Fibroblast of skin of left quadriceps (primary cell): Measurements from ENCODE around the gene LOXL3.

Experiments used
- DNase-seq, 2 experiments: peaks; one replicate each; pipeline ENCODE4 v3.0.0-alpha.2; 2013; ENCODE audit warnings: low read depth in 2 of 2

LOXL3 gene

DNA sequence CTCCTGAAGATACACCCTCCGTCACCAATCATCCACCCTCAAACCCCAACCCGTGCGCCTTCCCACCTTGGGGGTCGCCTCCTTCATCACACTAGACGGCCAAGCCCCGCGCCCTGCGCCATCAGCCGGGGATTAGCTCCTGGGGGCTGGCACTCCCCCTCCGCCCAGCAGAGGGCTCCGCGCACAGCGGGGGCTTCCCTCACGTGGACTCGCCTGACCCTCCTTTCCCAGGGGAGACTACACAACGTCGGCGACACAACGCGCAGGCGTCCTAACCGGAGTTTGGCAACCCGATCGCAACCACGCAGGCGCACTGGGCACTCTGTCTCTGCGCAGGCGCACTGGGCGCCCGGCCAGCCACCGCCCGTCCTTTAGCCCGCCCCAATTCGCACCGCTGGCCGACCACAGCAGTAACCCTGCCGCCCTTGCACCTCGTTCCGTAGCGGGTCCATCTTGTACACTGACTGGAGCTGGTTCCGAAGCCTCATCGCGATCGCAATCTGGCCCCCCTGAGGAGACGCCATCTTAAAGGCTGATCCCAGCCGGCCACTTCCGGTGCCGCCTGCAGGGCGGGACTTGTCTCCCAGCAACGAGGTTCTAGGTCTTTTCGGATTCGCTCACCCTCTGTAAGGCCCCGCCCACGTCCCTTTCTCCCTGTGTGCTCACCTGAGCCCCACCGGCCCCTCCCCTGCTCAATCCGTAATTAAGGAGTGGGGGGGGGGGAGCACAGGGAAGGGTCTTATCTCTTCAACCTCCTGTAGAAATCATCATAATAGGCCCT lies 46.4 kb downstream of the LOXL3 start, which contains the start of gene PCGF1:
Gene PCGF1, minus strand, starts transcription at position 551 of the 781 bp plus-strand sequence. Its CDS starts 27 bp downstream, at position 524.
- DNase-seq = peak; percentile 96 to 97

DNA sequence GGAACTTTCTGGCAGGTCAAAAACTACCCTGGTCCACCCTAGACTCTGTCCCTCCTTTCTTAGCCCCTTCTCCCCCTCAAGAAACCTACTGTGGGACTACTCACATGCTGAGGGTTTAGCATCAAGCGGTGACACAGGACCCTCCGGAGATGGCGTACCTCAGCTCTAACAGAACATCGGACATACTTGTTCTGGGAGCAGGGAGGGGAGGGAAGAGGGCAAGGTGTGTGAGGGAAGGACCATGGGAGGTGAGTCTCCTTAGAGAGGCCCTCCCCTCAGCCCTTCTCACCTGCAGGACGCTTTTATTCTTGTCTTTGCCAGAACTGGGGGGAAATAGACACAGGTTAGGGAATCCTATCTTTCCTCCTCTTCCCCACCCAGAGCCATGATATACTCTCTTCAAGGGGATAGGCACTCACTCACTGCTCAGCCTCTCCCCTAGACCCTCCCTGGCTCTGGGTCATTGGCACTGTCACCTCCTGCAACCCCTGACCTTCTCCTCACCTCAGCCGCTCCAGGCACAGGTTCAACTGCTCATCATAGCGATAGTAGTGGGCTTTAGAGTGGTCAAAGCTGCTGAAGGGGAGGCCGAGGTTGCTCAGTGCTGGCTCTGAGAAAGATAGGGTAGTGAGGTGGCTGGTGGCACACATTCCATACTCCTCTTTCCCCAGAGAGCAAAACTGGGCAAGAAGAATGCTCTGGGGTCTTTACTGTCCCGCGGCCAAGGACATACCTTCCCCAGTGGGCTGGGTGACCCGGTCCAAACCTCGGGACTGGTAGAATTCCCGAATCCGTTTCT lies 48.1 kb downstream of the LOXL3 start:
- DNase-seq = no peak

DNA sequence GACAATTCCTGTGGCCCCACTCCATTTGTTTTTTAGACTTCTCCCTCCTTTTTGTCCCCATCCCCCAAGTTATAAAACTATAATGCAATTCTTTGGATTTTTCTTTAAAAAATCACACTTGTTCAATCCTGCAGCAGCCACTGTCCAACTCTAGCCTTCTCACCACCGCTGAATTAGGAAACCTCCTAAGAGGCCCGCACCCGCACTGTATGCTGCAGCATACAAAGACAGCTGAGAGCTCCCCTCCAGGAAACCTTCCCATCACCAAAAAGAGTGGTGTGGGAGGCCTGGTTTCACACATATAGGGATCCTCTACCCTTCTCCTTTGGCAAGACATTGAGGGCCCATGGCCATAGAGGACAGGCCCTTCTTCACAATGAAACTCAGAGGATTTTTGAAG lies 49.2 kb downstream of the LOXL3 start:
- DNase-seq = no peak

DNA sequence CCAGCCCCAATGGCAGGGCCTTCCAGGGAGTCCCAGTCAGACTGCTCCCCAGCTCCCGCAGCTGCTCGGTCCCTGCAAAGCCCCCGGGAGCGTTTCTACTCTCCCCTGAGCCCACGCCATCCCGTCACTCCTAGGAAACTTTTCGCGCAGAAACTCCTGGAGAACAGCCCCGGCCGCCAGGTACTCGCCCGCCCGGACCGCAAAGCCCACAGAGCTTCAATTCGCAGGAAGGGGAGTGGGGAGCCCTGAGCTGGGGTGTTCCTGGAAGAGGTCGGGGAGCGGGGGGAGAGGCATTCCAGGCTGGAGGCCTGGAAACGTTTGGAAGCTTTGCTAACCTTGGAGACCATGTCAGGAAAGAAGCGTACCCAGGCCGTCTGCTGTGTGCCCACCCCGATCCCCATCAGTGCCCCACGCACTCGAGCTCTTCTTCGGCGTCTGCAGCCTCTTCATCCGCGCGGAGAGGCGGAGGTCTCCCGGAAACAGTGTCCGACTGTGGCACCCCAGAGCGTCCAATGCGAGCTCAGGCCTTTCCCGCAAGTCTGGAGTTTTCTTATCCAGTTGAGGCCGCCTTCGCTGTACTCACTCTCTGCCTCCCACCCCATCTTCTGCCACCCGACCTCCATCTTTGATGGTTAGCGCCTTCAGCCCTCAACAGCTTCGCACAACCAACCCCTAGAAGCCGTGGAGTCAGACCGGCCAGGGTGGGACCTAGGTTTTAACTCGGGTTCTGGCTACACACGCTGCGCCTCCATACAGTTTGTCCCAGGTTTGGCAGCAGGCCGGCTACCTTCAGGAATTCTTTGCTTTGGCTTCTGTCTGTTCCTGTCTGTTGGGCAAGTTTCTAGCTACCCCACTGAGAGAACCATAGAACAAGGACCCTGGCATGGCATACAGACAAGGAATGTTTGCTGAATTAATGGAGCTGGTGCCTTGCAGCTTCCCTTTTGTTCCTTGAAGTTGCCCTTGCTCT lies 50.0 kb downstream of the LOXL3 start:
- DNase-seq = no peak

DNA sequence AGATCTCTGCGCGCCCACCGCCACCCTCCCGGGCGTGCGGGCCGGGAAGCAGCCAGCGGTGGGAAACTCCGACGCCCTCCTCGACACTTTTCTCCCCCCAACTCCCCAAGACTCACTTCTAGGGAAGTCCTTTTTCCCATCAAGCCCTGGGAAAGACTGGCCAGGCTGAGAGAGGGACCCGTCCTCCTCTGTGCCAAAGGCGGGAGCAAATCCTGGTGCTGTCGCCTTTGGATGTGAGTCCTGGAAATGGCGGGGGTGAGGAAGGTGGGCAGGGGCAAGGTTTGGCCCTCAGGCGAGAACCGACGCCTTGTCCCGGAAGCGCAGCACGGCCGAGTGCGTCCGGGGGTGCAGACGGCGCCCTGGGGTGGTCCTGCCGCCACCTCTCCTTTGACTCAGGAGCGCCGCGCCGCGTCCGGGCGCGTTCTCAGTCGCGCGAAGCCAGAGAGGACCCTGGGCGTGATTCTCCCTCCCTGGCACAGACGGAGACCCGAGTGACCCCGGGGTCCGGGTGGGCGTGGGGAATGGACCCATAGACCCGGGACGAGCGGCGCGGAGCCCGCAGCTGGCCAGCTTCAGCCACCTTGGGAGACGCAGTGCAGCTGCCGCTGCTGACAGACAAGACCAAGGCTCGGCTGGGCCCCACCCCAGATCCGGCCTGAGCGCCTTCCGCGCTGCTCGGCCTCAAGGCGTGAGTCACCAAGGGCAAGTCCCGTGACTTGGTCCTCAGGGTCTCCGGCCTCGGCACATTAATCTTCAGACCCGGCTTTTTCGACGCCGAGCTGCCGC lies 50.8 kb downstream of the LOXL3 start:
- peak in 1 of 2 experiments; percentile 41 for DNase-seq

DNA sequence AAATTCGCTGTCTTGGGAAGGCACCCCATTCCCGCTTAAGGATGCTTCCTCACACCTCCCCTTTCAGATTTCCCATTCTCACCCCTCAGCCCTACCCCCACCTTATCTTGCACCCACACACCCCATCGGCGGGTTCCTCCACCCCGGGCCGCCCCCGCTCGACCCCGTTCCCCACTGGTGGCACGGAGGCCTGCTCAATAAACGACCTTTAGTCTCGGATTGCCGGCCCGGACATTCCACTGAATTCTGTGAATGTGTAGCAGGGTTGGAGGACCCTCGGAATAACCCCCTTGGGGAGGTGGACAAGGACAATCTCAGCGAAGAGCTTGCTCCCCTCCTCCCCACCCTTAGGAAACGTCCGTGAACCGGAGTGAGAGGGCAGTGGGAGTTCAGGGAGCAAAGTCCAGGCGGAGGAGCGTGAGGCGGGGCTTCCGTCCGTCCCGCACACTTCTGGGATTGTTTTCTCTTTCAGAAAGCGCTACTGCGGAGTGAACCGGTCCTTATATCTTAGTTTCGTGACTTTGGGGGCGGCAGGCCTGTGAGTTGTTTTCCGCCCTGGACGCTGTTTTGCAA lies 51.5 kb downstream of the LOXL3 start:
- no peak for DNase-seq

DNA sequence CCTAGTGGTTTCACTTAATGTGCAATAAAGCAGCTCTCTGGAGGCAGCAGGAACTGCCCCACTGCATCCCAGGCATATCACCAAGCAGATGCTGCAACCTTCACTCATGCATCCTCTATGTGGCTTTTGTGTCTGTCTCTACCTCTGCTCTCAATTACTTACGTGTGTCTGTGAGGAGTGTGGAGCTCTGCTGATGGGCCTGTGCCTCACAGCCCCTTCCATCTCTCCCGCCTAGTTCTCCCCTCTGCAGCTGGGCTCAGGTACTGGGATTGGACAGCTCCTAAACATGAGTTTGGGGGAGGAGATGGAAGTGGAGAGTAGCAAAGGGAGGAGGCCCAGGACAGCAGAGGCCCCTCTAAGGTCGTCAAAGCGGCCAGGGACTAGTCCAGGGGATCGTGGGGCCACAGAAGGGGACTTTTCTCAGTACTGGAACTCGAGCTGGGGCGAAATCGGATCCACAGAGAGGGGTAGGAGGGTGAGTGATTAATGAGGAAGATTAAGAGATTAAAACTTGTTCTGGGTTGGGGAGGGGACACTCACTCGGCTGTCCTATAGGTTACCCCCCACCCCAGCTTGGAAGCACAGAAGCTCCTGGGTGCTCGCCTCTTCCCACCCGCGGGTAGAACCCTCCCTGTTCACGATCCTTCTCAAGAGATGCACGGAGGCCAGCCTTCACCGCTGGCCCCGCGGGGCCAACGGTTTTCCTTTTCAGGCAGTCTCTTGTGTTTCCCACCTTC lies 52.2 kb downstream of the LOXL3 start:
- no peak for DNase-seq

DNA sequence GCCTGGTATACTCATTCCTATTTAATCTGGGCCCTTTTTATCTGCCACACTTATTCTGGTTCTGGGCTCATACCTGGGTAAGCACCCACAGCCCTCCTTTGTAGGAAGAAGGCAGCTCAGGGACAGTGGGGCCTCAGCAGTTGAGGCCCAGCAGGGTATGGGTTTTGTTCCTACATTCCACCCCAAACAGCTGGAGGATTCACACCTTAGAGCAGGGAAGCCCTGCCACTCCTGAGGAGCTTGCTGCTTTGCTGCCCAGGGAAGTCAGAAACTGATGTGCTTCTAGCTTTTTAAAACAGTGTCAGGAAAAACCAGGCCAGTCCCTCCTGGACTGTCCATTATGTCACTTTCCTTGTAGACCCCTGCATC lies 53.2 kb downstream of the LOXL3 start:
- no peak for DNase-seq

DNA sequence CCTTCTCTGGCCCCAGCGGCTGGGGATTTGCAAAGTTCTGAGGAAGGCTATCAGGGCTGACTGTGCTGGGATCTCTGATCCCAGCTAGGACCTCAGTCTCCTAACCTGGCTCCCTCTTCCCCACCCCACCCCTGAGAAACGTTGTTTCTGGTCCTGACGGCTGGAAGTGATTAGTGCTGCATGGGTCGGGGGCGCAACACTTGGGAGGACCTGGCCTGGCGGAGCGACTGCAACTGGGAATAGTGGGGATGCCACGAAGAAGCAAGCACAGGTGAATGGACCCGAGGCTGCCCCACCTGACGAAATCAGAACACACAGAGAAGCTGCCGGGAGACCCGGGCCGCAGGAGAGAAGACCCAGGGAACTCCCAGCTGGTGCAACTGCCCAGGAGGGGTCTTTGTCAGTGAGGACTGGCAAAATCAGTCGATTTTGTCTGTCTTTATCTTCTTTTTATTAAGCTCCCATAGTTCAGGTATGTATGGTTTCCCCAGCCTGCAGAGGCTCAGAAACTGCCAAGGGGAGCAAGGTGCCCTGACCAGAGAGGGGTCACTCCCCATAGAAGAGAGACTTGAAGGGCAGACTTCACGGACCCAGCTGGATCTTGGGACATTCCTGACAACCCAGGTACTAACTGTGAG lies 53.7 kb downstream of the LOXL3 start:
- no peak for DNase-seq

DNA sequence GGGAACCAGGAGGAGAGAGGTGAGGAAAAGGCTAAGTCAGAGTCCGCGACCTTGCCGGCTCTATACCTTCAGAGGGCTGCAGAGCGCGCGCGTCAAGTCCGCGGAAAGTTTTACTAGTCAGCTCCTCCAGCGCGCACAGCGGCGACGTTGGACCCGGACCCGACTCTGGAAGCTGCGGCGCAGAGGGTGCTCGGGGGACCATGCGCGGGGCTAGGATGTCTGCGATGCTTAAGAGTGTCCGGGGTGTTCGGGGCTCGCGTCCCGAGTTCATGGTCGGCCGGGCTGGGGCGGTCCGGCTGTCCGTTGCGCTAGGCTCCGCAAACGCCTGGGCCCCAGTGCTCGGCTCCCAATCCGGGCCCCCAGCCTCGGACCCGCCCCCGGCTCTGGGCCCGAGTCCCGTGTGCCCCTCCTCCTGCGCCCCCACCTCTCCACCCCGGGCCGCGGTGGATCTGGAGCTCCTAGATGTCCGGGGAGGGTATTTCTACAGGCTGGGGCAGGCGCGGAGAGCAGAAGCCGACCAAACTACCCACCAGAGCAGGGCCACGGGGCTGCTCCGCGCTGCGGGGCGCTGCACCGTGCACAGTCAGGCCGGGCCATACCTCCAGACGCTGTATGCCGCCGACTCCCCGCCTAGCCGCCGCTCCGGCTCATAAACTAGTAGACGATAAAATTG lies 54.3 kb downstream of the LOXL3 start, which contains the start of gene LBX2:
Gene LBX2, minus strand, starts transcription at position 337 of the 673 bp plus-strand sequence. Its CDS starts 66 bp downstream, at position 271.
- DNase-seq = no peak

DNA sequence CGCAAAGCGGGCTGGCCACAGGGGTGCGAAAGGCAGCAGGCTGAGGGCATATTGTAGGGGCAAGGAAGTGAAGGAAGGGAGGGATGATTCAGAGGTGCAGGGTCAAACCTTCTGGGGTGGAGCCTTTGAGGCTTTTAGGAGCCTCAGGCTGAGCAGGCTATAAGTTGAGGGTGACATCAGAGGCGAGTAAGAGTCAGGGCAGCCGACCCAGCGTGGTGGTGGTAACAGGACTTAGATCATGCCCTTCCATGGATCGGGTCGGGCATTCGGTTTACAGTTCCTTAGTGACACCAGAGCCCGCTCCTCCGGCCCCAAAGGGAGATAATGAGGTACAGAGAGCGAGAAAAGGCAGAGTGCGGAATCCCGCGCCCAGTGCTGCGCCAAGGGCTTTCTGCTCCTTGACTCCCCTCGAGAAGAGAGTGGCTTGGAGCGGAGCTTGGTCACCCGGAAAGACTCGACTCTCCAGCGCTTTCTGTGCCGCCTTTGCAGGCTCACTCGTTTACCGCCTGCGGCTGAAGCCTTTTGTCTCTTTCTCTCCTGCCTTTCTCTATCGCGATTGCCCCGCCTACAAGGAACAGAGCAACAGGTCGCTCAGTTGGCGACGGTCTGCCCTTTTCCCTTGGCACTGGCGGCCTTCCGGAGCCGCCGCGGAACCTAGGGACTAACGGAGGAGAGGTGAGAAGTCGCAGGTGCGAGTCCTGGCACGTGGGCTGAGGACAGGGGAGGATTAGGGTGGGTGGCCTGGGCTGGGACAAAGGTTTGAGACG lies 55.1 kb downstream of the LOXL3 start:
- no peak for DNase-seq

DNA sequence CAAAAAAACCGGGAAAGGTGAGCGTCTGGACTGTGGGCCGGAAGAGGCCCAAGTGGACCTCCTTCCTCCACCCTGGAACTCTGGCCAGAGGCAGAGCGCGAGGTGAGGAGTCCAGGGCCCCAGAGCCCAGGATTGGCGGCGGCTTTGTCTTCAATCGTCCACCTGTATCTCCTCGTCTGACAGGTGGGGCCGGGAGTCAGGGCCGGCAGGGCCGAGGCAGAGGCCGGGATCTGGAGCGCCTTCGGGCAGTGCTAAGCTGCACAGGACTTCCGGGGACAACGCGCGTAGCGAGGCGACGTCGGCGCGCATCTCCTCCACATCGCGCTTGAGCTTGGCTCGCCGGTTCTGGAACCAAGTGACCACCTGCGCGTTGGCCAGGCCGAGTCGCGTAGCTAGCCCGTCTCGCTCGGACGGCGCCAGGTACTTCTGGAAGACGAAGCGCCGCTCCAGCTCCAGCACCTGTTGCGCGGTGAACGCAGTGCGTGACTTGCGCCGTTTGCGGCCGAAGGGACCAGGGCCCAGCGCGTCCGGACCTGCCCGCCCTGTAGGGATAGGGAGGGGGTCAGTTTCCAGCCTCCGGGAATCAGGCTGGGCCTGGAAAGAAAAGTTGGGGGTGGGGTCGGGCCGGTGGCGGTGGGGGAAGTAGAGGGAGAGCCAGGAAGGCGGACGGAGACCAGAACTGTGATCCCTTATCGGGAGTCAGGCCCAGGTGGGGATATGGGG lies 55.8 kb downstream of the LOXL3 start:
- no peak for DNase-seq

DNA sequence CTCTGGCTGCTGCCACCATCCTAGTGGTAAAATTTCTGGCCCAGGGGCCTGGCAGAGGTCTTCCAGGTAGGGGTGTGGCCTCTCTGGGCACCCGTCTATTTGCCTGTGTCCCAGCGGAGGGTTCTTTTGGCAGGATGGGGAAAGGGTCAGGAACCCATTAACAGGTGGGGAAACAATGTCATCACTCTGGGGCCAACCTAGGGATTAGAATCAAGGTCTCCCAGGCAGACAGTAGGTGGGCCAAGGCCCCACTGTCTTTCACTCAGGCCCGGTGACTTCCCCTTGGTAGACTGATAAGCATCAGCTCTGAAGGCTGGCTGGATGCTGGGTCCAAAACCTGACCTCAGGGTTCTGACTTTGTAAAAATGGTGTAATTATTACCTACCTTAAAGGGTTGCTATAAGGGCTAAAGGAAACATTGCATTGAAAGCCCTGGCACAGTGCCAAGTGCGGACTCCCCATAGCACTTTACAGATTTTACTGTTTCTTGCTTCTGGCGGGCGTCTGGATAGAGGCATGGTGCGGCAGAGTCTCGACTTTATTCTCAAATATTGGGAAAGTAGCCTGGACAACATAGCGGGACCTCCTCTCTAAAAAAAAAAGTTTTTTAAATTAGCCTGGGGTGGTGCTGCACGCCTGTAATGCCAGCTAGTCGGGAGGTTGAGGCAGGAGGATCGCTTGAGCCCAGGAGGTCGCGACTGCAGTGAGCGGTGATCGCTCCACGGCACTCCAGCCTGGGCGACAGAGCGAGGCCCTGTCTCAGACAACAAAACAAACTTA lies 56.6 kb downstream of the LOXL3 start:
- no peak for DNase-seq

DNA sequence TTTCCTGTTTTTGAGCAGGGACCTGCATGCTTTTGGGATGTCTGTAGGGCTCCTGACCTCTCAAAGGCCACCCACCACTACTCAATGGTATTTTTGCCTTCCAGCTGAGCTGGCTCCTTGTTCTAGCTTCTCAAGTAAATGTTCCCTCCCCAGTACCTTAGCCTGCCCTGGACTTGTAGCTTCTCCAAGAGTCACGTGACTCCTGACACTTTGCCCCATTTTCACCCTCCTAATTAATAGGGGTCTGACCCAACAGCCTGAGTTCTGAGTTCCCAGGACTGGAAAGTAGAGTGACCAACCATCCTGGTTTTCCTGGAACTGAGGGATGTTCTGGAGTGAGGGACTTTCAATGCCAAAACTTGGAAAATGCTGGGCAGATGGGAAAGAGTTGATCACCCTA lies 58.3 kb downstream of the LOXL3 start:
- DNase-seq = no peak

DNA sequence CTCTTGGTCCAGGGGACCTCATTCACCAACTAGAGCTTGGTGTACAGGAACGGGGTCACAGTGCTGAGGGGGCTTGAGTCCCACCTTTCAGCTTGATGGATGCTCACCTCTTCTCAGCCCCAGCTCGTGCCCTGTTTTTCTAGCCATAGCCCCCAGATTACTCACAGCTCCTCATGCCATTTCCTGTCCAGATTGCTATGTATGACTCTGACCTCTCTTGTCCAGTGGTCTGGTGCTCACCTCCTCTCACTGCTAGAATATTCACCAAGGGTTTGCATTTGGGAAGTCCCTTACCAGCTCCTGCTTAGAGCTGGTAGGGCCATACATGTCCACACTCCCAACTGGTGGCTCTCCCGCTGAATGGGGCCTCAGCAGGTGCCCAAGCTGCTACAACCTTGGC lies 60.2 kb downstream of the LOXL3 start:
- DNase-seq = no peak
